CD4-positive, alpha-beta T cell treated with Interleukin-6 for 4 hours (primary cell): ENCODE results near the gene SIN3B.
"Not testable (repeated sequence)": the region's sequence is repeated elsewhere in the genome, so short reads cannot be mapped to it uniquely, and the experiment has no call there.

ENCODE experiments used
- DNase-seq: peaks from one replicate; pipeline ENCODE4 v3.0.0-alpha.2; 2020; ENCODE audit warnings: mixed read lengths

Gene SIN3B

GRCh38 chr19:16829010-16829821, at the start of gene SIN3B:
Gene SIN3B (plus strand): TSS chr19:16829398. CDS start chr19:16829421, 23 bp downstream.
- peak; percentile 89 for DNase-seq

DNA sequence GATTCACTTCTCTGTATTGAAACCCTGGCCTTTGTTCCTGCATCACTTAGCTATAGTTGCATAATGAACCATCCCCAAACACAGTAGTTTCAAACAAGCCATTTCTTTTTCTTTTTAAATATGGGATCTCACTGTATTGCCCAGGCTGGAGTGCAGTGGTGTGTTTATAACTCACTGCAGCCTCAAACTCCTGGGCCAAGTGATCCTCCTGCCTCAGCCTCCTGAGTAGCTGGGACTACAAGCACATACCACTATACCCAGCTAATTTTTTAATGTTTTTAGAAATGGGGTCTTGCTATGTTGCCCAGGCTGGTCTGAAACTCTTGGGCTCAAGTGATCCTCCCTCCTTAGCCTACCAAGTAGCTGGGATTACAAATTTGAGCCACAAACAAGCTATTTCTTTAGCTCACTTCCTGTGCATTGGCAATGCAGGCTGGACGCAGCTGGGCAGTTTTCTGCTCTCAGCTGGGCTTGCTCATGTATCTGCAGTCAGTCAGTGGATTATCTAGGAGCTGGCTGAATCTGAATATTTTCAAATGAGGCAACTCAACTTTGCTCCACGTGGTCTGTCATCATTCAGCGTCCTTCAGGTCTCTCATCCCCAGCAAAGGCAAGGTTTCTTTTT, 49.5 kb upstream of the SIN3B start:
- DNase-seq = no peak

GRCh38 chr19:16782719-16783118, 46.5 kb upstream of the SIN3B start:
- no peak for DNase-seq

- DNase-seq = no peak
Measured at GRCh38 chr19:16788479-16788878, 40.7 kb upstream of the SIN3B start.

GRCh38 chr19:16789238-16789637, 40.0 kb upstream of the SIN3B start:
- no peak for DNase-seq

DNA sequence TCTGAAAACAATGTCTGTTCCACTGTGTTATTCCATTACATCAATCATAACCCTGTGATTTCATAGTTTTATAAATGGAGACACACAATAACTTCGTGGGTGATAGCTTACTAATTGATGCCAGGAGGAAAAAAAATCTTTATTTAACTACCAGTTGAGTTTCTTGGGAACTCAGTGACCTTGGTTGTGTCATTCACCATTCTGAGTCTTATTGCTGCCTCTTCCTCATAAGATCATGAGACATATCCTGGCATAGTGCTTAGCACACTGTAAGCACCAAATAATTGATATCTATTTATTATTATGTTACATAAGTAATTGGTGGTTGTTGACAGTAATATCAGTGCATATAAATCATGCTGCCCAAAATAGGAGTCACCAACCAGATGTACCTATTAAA, 39.1 kb upstream of the SIN3B start:
- DNase-seq = no peak

GRCh38 chr19:16791942-16792341, 37.3 kb upstream of the SIN3B start:
- no peak for DNase-seq

- no peak for DNase-seq
Measured at GRCh38 chr19:16794456-16795441, 34.4 kb upstream of the SIN3B start.

DNA sequence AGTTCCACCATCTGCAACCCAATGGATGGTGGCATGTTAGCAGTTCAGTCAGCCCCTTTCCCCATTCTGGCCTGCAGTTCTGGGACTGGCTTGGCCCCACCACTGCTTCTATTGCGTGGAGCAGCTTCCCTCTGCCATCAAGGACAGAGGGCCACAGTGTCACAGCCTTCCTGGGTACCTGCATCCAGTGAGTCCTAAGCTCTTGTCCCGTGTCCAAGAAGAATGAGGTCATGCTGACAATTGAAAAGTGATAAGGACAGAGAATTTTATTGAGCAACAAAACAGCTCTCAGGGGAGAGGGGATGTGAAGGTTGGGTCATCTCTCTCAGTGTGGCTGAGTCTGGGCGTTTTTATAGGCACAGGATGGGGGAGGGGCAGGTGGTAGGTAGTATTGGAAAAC, 33.5 kb upstream of the SIN3B start:
- no peak for DNase-seq

DNA sequence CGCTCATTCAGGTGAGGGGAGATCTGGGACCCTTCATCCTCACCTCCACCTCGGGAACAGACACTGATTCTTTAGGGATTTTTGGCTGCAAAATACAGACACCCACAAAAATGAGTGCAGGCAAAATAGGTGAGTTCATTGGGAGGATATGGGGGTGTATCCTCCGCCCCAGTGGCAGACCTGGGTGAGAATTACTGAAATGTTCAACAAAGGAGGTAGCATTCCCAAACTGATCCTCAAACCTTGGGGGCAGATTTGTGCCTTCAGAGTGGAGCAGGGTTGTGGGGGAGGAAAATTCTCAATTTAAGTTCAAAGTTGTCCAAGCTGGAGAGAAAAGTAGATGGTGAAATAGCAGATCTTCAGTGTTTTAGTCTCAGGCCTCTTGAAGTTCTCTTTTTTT, 31.3 kb upstream of the SIN3B start:
- DNase-seq = no peak

DNA sequence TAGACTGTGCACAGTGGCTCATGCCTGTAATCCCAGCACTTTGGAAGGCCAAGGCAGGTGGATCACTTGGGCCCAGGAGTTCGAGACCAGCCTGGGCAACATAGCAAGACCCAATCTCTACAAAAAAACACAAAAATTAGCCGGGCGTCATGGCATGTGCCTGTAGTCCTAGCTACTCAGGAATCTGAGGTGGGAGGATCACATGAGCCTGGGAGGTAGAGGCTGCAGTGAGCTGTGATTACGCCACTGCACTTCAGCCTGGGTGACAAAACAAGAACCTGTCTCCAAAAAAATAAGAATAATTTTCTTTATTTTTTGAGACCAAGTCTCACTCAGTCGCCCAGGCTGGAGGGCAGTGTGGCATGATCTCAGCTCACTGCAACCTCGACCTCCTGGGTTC, 30.9 kb upstream of the SIN3B start:
- not testable (repeated sequence) for DNase-seq

GRCh38 chr19:16799740-16800139, 29.5 kb upstream of the SIN3B start:
- DNase-seq = no peak

- DNase-seq = no peak
Measured at GRCh38 chr19:16801600-16802013, 27.6 kb upstream of the SIN3B start.

GRCh38 chr19:16804176-16804575, 25.0 kb upstream of the SIN3B start:
- no peak for DNase-seq

DNA sequence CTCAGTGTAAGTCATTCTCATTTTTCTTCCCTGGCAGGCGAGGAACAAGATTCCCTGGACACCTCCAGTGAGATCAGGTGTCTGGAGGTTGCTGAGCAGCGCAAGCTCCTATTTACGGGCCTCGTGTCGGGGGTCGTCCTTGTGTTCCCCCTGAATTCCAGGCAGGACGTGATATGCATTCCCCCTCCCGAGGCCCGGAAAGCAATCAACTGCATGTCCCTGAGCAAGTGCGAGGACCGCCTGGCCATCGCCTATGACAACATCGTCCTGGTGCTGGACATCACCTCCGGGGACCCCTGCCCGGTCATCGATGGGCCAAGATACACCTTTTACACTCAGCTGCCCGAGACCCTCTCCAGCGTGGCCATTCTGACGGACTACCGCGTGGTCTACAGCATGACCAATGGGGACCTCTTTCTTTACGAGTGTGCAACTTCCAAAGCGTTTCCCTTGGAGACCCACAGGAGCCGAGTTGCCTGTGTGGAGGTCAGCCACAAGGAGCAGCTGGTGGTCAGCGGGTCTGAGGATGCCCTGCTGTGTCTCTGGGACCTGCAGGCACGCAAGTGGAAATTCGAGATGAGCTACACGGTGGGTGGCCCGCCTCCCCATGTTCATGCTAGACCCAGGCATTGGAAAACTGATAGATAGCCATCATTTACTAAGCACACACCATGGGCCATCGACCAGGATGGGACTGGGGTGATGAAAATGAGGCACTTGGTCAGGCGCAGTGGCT, 21.5 kb upstream of the SIN3B start:
- no peak for DNase-seq

- no peak for DNase-seq
Measured at GRCh38 chr19:16814526-16815100, 14.6 kb upstream of the SIN3B start.

DNA sequence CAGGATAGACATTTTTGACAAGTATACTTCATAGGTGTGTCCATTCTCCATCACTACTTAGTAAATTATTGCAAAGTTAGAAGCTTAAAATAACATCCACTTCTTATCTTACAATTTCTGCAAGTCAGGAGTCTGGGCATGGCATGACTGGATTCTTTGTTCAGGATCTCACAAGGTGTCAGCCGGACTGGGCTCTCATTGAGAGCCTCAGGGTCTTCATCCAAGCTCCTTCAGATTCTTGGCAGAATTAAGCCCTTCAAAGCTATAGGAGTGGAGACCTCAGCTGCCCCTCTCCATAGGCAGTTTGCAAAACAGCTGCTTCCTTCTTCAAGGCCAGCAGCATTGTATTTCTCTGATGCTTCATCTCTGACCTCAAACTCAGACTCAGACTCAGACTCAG, 9.1 kb upstream of the SIN3B start:
- no peak for DNase-seq

- DNase-seq = no peak
Measured at GRCh38 chr19:16821081-16821480, 8.1 kb upstream of the SIN3B start.

- DNase-seq = no peak
Measured at GRCh38 chr19:16822648-16823047, 6.5 kb upstream of the SIN3B start.

- no peak for DNase-seq
Measured at GRCh38 chr19:16824658-16825311, 4.4 kb upstream of the SIN3B start.

DNA sequence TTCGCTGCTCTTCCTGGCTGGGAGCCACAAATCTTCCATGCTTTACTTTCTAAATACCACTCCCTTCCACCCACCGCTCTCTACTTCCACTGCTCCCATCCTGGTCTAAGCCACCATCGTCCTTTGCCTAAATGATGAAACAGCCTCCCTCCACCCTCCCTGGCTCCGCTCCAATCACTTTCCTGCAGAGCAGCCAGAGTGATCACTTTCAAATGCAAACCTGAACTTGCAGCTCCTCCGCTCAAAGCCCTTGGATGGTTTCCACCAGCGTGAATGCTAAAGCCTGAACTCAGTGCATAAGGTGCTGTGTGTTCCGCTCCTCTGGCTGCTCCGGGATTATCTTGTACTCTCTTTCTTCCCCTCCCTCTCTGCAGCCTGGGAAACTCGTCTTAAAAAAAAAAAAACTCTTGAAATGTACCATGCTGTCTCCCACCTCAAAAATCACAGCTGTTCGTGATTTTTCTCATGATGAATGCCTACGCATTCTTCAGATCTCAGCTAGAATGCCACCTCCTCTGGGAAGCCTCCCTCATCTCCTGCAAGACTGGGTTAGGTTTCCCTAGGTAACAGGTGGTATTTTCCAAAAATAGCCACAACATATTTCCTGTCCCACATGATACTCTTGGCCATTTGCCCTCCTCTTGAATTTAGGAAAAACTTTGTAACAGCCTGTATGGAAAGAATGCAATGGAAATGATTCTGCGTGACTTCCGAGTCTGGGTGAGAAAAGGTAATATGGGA, 3.7 kb upstream of the SIN3B start:
- no peak for DNase-seq
